ENCODE results near the gene EMC6. TPM values are rescaled to one million over a fixed set of nuclear protein-coding genes. Genes with fewer than 3 reads are reported as not detected.

EMC6 gene
- total RNA-seq, 1 experiment from 2014 or later, result 62.4 TPM

DNA sequence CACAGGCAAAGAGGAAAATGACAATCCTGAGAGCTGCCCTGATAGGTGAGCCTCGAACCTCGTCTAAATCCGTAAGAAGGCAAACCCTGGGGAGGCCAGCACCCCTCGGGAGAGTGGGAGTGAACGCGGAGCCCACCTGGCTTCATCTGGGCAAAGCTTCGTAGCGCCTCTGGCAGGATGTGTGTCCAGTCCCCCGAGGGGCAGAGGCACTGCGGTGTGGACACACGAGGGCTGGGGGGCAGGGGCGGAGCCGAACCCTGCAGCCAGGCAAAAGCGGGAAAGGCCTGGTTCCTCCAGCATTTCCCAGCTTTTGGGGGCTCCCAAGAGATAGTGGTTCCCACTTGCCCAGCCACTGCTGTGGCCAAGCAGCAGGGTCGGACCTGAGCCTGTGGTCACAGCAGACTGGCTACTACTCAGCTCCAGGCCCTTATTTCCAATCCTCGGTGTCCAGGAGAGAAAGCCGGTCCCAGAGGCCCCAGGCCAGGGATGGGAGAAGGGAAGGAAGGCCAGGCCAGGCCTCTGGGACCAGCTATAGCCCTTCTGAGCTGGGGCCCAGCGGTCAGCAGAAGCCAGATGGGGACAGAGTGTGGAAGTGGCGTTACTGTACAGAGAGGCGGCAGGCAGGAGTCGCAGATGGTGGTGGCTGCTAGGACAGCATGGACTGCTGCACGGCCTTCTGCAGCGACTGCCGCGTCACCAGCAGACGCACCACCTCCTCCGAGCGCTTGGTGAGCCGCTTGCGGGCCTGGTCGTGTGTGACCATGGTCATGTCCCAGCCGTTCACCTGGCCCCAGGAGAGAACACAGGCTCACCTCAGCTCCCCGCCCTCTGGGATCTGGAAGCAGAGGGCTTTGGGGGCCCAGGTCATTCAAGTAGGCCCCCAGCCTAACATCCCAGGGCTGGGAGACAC lies 5.3 kb upstream of the EMC6 start (continued):
- TF ChIP-seq, protein P1, sequence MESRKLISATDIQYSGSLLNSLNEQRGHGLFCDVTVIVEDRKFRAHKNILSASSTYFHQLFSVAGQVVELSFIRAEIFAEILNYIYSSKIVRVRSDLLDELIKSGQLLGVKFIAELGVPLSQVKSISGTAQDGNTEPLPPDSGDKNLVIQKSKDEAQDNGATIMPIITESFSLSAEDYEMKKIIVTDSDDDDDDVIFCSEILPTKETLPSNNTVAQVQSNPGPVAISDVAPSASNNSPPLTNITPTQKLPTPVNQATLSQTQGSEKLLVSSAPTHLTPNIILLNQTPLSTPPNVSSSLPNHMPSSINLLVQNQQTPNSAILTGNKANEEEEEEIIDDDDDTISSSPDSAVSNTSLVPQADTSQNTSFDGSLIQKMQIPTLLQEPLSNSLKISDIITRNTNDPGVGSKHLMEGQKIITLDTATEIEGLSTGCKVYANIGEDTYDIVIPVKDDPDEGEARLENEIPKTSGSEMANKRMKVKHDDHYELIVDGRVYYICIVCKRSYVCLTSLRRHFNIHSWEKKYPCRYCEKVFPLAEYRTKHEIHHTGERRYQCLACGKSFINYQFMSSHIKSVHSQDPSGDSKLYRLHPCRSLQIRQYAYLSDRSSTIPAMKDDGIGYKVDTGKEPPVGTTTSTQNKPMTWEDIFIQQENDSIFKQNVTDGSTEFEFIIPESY (IDR thresholded peaks at IDR 0.05; ENCODE audit: extremely low read depth, insufficient replicate concordance, low read length), result no peak
- TF ChIP-seq, protein P2, sequence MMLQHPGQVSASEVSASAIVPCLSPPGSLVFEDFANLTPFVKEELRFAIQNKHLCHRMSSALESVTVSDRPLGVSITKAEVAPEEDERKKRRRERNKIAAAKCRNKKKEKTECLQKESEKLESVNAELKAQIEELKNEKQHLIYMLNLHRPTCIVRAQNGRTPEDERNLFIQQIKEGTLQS (IDR thresholded peaks at IDR 0.05), result no peak

DNA sequence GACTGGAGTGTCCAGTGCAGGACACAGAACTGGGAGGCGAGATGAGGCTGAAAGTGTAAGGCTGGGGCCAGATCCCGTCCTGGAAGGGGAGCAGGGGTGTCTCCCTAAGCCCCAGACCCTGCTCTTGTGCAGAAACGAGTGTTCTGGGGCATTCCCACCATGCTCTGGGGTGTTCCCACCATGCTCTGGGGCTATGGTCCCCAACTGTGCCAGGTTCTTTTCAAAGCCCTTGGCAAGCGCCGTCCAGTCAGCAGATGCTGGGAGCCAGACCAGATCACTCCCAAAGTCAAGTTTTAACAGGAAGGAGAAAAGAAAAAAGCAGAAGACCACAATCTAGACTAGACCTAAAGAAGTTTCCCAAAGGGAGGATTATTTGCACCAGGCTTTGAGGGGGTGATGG lies 2.8 kb upstream of the EMC6 start:
- Histone ChIP-seq H3K9me3 (ENCODE audit: control insufficient read depth in 1 of 2, insufficient read depth in 1 of 2, low read depth in 1 of 2, low read length in 2 of 2) (no peaks in the 10 kb centered on the region), H3K36me3 (ENCODE audit: control insufficient read depth in 1 of 2, insufficient read depth in 2 of 2, low read length in 2 of 2) (no peaks in the 10 kb centered on the region), H2AFZ (ENCODE audit: low read depth, low read length, poor library complexity, severe bottlenecking) (no peak overlapping the region), H3K9ac (ENCODE audit: low read length) (no peak overlapping the region), H3K27me3 (ENCODE audit: insufficient read depth, low read length) (no peaks in the 10 kb centered on the region), H3K4me3 (replicated peaks in 1 of 2; ENCODE audit: low read depth in 1 of 2, low read length in 2 of 2) (no peak overlapping the region), H3K27ac (ENCODE audit: low read depth, low read length) (no peak overlapping the region), H3K79me2 (ENCODE audit: insufficient read depth, low read length) (peaks cover 42% of the 10 kb centered on the region), H3K4me1 (ENCODE audit: control insufficient read depth in 1 of 2, insufficient read depth in 2 of 2, low read length in 2 of 2) (peaks cover 8 to 20% of the 10 kb centered on the region in 2 experiments), H3K9me2 (ENCODE audit: insufficient read depth) (no peaks in the 10 kb centered on the region), H4K20me1 (ENCODE audit: insufficient read depth) (no peaks in the 10 kb centered on the region), H3K4me2 (ENCODE audit: low read length) (no peak overlapping the region)
- POLR2A ChIA-PET, result no interaction called here
- TF ChIP-seq RAD21 (IDR thresholded peaks at IDR 0.05; ENCODE audit: low read depth) (no peak), SRF (IDR thresholded peaks at IDR 0.05; ENCODE audit: low read depth) (no peak), CEBPB (IDR thresholded peaks at IDR 0.05; ENCODE audit: low read depth) (no peak), CBX3 (IDR thresholded peaks at IDR 0.05; ENCODE audit: low read depth) (no peak), ZFX (IDR thresholded peaks at IDR 0.05) (no peak), POLR2A (IDR thresholded peaks at IDR 0.05; ENCODE audit: borderline replicate concordance, extremely low read depth, insufficient read depth, insufficient read length) (no peak), JUND (IDR thresholded peaks at IDR 0.05) (no peak)
- TF ChIP-seq, protein P3, sequence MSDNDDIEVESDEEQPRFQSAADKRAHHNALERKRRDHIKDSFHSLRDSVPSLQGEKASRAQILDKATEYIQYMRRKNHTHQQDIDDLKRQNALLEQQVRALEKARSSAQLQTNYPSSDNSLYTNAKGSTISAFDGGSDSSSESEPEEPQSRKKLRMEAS (IDR thresholded peaks at IDR 0.05), result no peak
- TF ChIP-seq, protein P1 (IDR thresholded peaks at IDR 0.05; ENCODE audit: extremely low read depth, insufficient replicate concordance, low read length), result no peak
- TF ChIP-seq, protein P2 (IDR thresholded peaks at IDR 0.05), result no peak
- TF ChIP-seq, protein P4, sequence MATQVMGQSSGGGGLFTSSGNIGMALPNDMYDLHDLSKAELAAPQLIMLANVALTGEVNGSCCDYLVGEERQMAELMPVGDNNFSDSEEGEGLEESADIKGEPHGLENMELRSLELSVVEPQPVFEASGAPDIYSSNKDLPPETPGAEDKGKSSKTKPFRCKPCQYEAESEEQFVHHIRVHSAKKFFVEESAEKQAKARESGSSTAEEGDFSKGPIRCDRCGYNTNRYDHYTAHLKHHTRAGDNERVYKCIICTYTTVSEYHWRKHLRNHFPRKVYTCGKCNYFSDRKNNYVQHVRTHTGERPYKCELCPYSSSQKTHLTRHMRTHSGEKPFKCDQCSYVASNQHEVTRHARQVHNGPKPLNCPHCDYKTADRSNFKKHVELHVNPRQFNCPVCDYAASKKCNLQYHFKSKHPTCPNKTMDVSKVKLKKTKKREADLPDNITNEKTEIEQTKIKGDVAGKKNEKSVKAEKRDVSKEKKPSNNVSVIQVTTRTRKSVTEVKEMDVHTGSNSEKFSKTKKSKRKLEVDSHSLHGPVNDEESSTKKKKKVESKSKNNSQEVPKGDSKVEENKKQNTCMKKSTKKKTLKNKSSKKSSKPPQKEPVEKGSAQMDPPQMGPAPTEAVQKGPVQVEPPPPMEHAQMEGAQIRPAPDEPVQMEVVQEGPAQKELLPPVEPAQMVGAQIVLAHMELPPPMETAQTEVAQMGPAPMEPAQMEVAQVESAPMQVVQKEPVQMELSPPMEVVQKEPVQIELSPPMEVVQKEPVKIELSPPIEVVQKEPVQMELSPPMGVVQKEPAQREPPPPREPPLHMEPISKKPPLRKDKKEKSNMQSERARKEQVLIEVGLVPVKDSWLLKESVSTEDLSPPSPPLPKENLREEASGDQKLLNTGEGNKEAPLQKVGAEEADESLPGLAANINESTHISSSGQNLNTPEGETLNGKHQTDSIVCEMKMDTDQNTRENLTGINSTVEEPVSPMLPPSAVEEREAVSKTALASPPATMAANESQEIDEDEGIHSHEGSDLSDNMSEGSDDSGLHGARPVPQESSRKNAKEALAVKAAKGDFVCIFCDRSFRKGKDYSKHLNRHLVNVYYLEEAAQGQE (IDR thresholded peaks at IDR 0.05; ENCODE audit: low read depth), result no peak
- DNase-seq (ENCODE audit: low read depth, low spot score) (no peak), ATAC-seq (no peak)
- RAD21 ChIA-PET (ENCODE audit: low non-redundant PET in 1 of 2, low total read pairs in 2 of 2, uncharacterized antibody in 2 of 2, unreplicated experiment in 2 of 2), result no interaction called here
- CTCF ChIA-PET, result no interaction called here
- intact Hi-C loops (cut with micrococcal nuclease), result no loop called here
- BruUV-seq (replicated peaks), result no TSS peak
